Spleen (tissue), 7 donors: Measurements from ENCODE around the gene MAGOHB.
"Not testable (repeated sequence)": the region's sequence is repeated elsewhere in the genome, so short reads cannot be mapped to it uniquely, and the experiment has no call there.

Experiments used
- POLR2A ChIP-seq, 3 donors: fragments of 450-650 bp; IDR thresholded peaks; one replicate each; pipeline ENCODE4 v1.5.1; 2017; ENCODE audit warnings: antibody characterized with exemption in 3 of 3, mild to moderate bottlenecking in 1 of 3
- TF ChIP-seq, protein P1 (sequence below), 11 experiments: fragments of 200-600 bp in 7 of 11; fragments of 450-650 bp in 4 of 11; sonication (generic) in 4 of 11; IDR thresholded peaks in 8 of 11; conservative IDR thresholded peaks in 3 of 11; 1 replicate in 7 of 11; 2 replicates in 4 of 11; pipeline versions ENCODE4 v1.4.0 to v1.8.0; 2016 to 2021; ENCODE audit warnings: antibody characterized with exemption in 11 of 11, inconsistent platforms in 4 of 11, mild to moderate bottlenecking in 1 of 11
- donor health status: DM: no; HTN: no; CAD: no; lungs with moderate emphysema.
- donor health status: DM: no; HTN: no; CAD: no.
- donor health status: DM: no; HTN: no; CAD: no.

GRCh38 chr12:10582133-10582532 lies 31.3 kb downstream of the MAGOHB start:
- TF ChIP-seq, protein P1, sequence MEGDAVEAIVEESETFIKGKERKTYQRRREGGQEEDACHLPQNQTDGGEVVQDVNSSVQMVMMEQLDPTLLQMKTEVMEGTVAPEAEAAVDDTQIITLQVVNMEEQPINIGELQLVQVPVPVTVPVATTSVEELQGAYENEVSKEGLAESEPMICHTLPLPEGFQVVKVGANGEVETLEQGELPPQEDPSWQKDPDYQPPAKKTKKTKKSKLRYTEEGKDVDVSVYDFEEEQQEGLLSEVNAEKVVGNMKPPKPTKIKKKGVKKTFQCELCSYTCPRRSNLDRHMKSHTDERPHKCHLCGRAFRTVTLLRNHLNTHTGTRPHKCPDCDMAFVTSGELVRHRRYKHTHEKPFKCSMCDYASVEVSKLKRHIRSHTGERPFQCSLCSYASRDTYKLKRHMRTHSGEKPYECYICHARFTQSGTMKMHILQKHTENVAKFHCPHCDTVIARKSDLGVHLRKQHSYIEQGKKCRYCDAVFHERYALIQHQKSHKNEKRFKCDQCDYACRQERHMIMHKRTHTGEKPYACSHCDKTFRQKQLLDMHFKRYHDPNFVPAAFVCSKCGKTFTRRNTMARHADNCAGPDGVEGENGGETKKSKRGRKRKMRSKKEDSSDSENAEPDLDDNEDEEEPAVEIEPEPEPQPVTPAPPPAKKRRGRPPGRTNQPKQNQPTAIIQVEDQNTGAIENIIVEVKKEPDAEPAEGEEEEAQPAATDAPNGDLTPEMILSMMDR (IDR thresholded peaks at IDR 0.05 in 8 of 11, conservative IDR thresholded peaks at IDR 0.05 in 3 of 11): not testable (repeated sequence)
- TF ChIP-seq POLR2A (IDR thresholded peaks at IDR 0.05): not testable (repeated sequence)
